PC-9 (cell line): ENCODE data around the gene FA2H.

Source experiments
- CTCF ChIP-seq: fragments of 200-600 bp; sonication (generic); conservative IDR thresholded peaks from 2 replicates; pipeline ENCODE4 v1.6.1; 2017; ENCODE audit warnings: mixed run types, antibody characterized with exemption, mild to moderate bottlenecking, moderate library complexity
- EZH2 ChIP-seq: fragments of 200-600 bp; sonication (generic); IDR thresholded peaks from 2 replicates; pipeline ENCODE4 v1.8.0; 2017; ENCODE audit warnings: antibody characterized with exemption, low read depth

DNA sequence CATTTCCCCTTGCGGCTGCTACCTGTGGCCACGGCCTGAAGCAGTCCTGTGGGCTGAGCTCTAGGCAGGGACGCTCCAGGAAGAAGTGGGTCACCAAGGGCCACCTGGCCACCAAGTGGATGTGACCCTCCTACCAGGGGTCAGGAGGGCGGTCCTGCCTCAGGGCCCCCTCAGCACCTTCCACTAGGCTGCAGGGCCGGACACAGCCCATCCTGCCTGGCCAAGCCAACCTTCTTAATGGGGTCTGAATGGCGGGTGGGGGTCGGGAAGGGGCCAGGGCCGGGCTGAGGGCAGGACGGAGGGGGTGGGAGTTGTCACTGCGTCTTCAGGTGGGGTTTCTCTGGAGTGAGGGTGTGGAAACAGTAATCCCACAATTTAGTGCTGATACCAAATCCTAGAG, 60.7 kb downstream of the FA2H start:
- TF ChIP-seq CTCF, result no peak
- no peak for TF ChIP-seq EZH2
